ENCODE measurements around the gene FMO3.

The FMO3 gene

DNA sequence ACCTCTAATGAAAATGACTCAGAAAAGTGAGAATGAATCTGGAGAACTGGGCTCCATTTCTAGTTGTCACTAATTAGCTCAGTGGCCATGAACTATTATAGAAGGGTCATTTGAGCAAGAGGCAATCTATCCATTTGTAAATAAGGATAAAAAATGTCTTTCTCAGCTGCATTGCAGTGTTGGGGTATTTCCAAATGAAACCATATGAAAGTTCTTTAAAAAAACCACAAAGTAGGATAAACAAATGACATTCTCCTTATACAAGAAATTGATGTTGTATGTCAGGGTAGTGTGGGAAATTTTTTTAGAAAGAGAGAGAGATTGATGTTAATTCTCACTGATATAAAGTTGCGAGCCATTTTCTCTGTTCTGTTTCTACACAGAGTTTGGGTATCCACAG is 26.0 kb downstream of the FMO3 start:
- Histone ChIP-seq H3K36me3 (ENCODE audit: control insufficient read depth, insufficient read depth, low read length) (no peaks in the 10 kb centered on the region), H3K4me3 (ENCODE audit: extremely low read depth, insufficient read depth, low read length, poor library complexity, severe bottlenecking) (no peak overlapping the region), H3K9me3 (ENCODE audit: control insufficient read depth, low read length) (no peaks in the 10 kb centered on the region), H3K4me1 (ENCODE audit: control insufficient read depth, insufficient read depth, low read length, poor library complexity, severe bottlenecking) (no peaks in the 10 kb centered on the region), H3K27ac (ENCODE audit: low read depth, low read length, severe bottlenecking) (no peak overlapping the region)
- WGBS, 2 experiments (ENCODE audit: insufficient coverage in 2 of 2): 83% methylated on average over 1 of the region's 1 CpG; no CpG with 5 or more reads in 1 of the 2 experiments

- no peaks in the 10 kb centered on the region for H3K4me1 ChIP-seq (ENCODE audit: control insufficient read depth, insufficient read depth, low read length, poor library complexity, severe bottlenecking)
- no peaks in the 10 kb centered on the region for H3K36me3 ChIP-seq (ENCODE audit: control insufficient read depth, insufficient read depth, low read length)
- WGBS, 2 experiments (ENCODE audit: insufficient coverage in 2 of 2): 91 to 94% methylated on average over 5 of the region's 6 CpGs
- H3K4me3 ChIP-seq (ENCODE audit: extremely low read depth, insufficient read depth, low read length, poor library complexity, severe bottlenecking): no peak overlapping the region
- no peak overlapping the region for H3K27ac ChIP-seq (ENCODE audit: low read depth, low read length, severe bottlenecking)
- no peaks in the 10 kb centered on the region for H3K9me3 ChIP-seq (ENCODE audit: control insufficient read depth, low read length)
These were observed 26.4 kb downstream of the FMO3 start for GRCh38 chr1:171117085-171117484.

DNA sequence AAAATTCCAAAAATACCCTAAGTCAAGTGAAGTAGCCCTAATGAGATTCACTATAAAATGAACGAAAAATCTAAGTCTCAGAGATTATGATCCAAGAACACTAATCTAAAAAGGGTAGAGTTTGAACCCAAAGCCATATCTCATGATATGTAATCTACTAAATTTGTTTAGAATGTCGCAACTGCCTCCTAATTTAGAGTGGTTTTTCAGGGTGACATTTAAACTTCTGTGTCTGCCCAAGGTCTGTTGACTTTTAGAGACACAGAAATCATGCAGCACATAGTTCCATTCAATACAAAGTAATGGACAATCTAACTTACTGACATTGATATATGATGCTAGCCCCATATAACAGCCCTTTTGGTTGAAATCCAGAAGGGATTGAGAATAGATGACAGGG is 28.9 kb downstream of the FMO3 start:
- Histone ChIP-seq H3K27ac (ENCODE audit: low read depth, low read length, severe bottlenecking) (no peak overlapping the region), H3K4me1 (ENCODE audit: control insufficient read depth, insufficient read depth, low read length, poor library complexity, severe bottlenecking) (no peaks in the 10 kb centered on the region), H3K9me3 (ENCODE audit: control insufficient read depth, low read length) (no peaks in the 10 kb centered on the region), H3K4me3 (ENCODE audit: extremely low read depth, insufficient read depth, low read length, poor library complexity, severe bottlenecking) (no peak overlapping the region), H3K36me3 (ENCODE audit: control insufficient read depth, insufficient read depth, low read length) (no peaks in the 10 kb centered on the region)
- no CpG with 5 or more reads among the region's 2 CpGs for WGBS, 2 experiments (ENCODE audit: insufficient coverage in 2 of 2)

DNA sequence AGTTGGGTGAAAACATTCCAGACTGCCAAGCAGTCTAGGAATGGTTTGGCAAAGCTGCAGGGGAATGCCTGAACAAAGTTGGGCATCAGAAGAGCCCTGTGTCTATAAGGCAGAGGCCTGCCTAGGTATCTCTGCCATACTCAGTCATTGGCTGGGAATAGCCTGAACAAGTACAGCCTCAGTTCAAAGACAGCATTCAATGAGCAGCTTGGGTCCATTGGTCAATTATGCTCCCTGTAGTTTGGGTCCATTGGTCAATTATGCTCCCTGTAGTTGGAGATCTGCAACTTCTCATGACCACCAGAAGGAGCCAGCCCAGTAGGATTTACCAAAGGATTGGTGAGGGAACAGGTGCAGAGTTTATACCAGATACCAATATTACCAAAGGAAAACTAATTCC is 31.6 kb downstream of the FMO3 start:
- no peak overlapping the region for H3K27ac ChIP-seq (ENCODE audit: low read depth, low read length, severe bottlenecking)
- no peaks in the 10 kb centered on the region for H3K4me1 ChIP-seq (ENCODE audit: control insufficient read depth, insufficient read depth, low read length, poor library complexity, severe bottlenecking)
- H3K4me3 ChIP-seq (ENCODE audit: extremely low read depth, insufficient read depth, low read length, poor library complexity, severe bottlenecking): no peak overlapping the region
- no peaks in the 10 kb centered on the region for H3K9me3 ChIP-seq (ENCODE audit: control insufficient read depth, low read length)
- H3K36me3 ChIP-seq (ENCODE audit: control insufficient read depth, insufficient read depth, low read length): no peaks in the 10 kb centered on the region

GRCh38 chr1:171122893-171123292 is 32.2 kb downstream of the FMO3 start:
- H3K36me3 ChIP-seq (ENCODE audit: control insufficient read depth, insufficient read depth, low read length): no peaks in the 10 kb centered on the region
- no peak overlapping the region for H3K4me3 ChIP-seq (ENCODE audit: extremely low read depth, insufficient read depth, low read length, poor library complexity, severe bottlenecking)
- H3K9me3 ChIP-seq (ENCODE audit: control insufficient read depth, low read length): no peaks in the 10 kb centered on the region
- H3K4me1 ChIP-seq (ENCODE audit: control insufficient read depth, insufficient read depth, low read length, poor library complexity, severe bottlenecking): no peaks in the 10 kb centered on the region
- H3K27ac ChIP-seq (ENCODE audit: low read depth, low read length, severe bottlenecking): no peak overlapping the region

- Histone ChIP-seq H3K36me3 (ENCODE audit: control insufficient read depth, insufficient read depth, low read length) (no peaks in the 10 kb centered on the region), H3K4me1 (ENCODE audit: control insufficient read depth, insufficient read depth, low read length, poor library complexity, severe bottlenecking) (no peaks in the 10 kb centered on the region), H3K27ac (ENCODE audit: low read depth, low read length, severe bottlenecking) (no peak overlapping the region), H3K4me3 (ENCODE audit: extremely low read depth, insufficient read depth, low read length, poor library complexity, severe bottlenecking) (no peak overlapping the region), H3K9me3 (ENCODE audit: control insufficient read depth, low read length) (no peaks in the 10 kb centered on the region)
- 100% methylated on average over 1 of the region's 4 CpGs; no CpG with 5 or more reads in 1 of the 2 experiments for WGBS, 2 experiments (ENCODE audit: insufficient coverage in 2 of 2)
These were observed 35.8 kb downstream of the FMO3 start for GRCh38 chr1:171126504-171126903.

- H3K4me1 ChIP-seq (ENCODE audit: control insufficient read depth, insufficient read depth, low read length, poor library complexity, severe bottlenecking): no peaks in the 10 kb centered on the region
- no peaks in the 10 kb centered on the region for H3K36me3 ChIP-seq (ENCODE audit: control insufficient read depth, insufficient read depth, low read length)
- no peaks in the 10 kb centered on the region for H3K9me3 ChIP-seq (ENCODE audit: control insufficient read depth, low read length)
- no peak overlapping the region for H3K4me3 ChIP-seq (ENCODE audit: extremely low read depth, insufficient read depth, low read length, poor library complexity, severe bottlenecking)
- 100% methylated on average over 1 of the region's 1 CpG; no CpG with 5 or more reads in 1 of the 2 experiments for WGBS, 2 experiments (ENCODE audit: insufficient coverage in 2 of 2)
- H3K27ac ChIP-seq (ENCODE audit: low read depth, low read length, severe bottlenecking): no peak overlapping the region
These were observed 36.4 kb downstream of the FMO3 start for GRCh38 chr1:171127099-171127498.

DNA sequence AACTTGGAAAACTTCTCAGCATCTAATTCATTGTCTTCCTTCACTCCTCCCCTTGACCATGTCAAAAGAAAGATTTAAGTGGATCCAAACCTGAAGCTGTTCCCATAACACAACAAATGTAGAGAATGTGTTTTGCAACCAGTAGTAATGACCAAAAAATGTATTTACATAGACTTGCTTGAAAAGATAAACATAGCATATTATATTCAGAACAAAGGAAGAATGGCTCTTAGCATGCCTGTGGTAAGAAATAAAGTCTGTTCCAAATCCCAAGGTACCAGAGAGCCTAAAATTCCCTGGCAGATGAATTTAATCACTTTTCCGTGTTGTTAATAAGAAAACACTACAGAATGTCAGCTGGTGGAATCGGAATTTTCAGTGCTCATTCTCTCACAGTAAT is 36.8 kb downstream of the FMO3 start:
- Histone ChIP-seq H3K36me3 (ENCODE audit: control insufficient read depth, insufficient read depth, low read length) (no peaks in the 10 kb centered on the region), H3K27ac (ENCODE audit: low read depth, low read length, severe bottlenecking) (no peak overlapping the region), H3K4me1 (ENCODE audit: control insufficient read depth, insufficient read depth, low read length, poor library complexity, severe bottlenecking) (no peaks in the 10 kb centered on the region), H3K9me3 (ENCODE audit: control insufficient read depth, low read length) (no peaks in the 10 kb centered on the region), H3K4me3 (ENCODE audit: extremely low read depth, insufficient read depth, low read length, poor library complexity, severe bottlenecking) (no peak overlapping the region)
- WGBS, 2 experiments (ENCODE audit: insufficient coverage in 2 of 2): 100% methylated on average over 1 of the region's 2 CpGs; no CpG with 5 or more reads in 1 of the 2 experiments

GRCh38 chr1:171128463-171128862 is 37.8 kb downstream of the FMO3 start:
- Histone ChIP-seq H3K9me3 (ENCODE audit: control insufficient read depth, low read length) (no peaks in the 10 kb centered on the region), H3K4me1 (ENCODE audit: control insufficient read depth, insufficient read depth, low read length, poor library complexity, severe bottlenecking) (no peaks in the 10 kb centered on the region), H3K4me3 (ENCODE audit: extremely low read depth, insufficient read depth, low read length, poor library complexity, severe bottlenecking) (no peak overlapping the region), H3K36me3 (ENCODE audit: control insufficient read depth, insufficient read depth, low read length) (no peaks in the 10 kb centered on the region), H3K27ac (ENCODE audit: low read depth, low read length, severe bottlenecking) (no peak overlapping the region)

DNA sequence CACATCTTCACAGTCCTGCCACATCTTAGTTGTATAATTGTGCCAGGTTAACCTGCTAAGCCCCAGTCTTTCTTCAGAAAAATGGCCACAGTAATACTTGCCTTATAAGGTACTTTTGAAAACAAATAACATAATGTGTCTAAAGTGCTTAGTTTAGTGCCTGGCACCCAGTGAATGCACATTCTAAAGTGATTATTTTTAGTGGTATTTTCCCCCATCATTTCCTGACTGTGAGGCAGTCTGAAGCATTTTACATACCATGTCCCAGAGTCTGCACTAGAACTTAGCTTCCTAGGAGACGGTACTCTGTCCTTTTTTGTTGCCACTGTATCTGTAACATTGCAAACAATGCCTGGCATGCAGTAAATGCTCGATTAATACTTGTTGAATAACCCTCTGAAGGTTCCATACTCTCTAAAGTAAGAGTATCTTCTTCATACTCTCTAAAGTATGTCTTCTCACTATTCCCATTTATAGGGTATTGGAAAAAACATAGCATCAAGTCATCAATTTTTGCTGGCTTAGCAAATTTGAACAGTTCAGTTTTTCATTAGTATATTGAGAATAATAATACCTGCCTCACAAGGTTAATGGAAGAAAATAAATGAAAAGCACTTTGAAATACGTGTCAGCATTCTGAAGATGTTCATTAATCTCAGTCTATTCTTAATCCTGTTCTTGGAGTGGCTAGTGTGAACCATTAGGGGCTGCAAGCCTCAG is 43.7 kb downstream of the FMO3 start:
- Histone ChIP-seq H3K27ac (ENCODE audit: low read depth, low read length, severe bottlenecking) (no peak overlapping the region), H3K4me1 (ENCODE audit: control insufficient read depth, insufficient read depth, low read length, poor library complexity, severe bottlenecking) (no peaks in the 10 kb centered on the region), H3K9me3 (ENCODE audit: control insufficient read depth, low read length) (no peaks in the 10 kb centered on the region), H3K4me3 (ENCODE audit: extremely low read depth, insufficient read depth, low read length, poor library complexity, severe bottlenecking) (no peak overlapping the region), H3K36me3 (ENCODE audit: control insufficient read depth, insufficient read depth, low read length) (no peaks in the 10 kb centered on the region)
- 63 to 68% methylated on average over 2 of the region's 3 CpGs for WGBS, 2 experiments (ENCODE audit: insufficient coverage in 2 of 2)

- Histone ChIP-seq H3K36me3 (ENCODE audit: control insufficient read depth, insufficient read depth, low read length) (no peaks in the 10 kb centered on the region), H3K27ac (ENCODE audit: low read depth, low read length, severe bottlenecking) (no peak overlapping the region), H3K4me1 (ENCODE audit: control insufficient read depth, insufficient read depth, low read length, poor library complexity, severe bottlenecking) (no peaks in the 10 kb centered on the region), H3K9me3 (ENCODE audit: control insufficient read depth, low read length) (no peaks in the 10 kb centered on the region), H3K4me3 (ENCODE audit: extremely low read depth, insufficient read depth, low read length, poor library complexity, severe bottlenecking) (no peak overlapping the region)
- WGBS, 2 experiments (ENCODE audit: insufficient coverage in 2 of 2): 83% methylated on average over 1 of the region's 2 CpGs; no CpG with 5 or more reads in 1 of the 2 experiments
These were observed 46.9 kb downstream of the FMO3 start for GRCh38 chr1:171137580-171137979.

Data from mesodermal cell (in vitro differentiated cells).